Osteocyte (in vitro differentiated cells): ENCODE results near the gene CAPN11. TPM values are rescaled to one million over a fixed set of nuclear protein-coding genes. Genes with fewer than 3 reads are reported as not detected.
A peak's percentile ranks its signal among the peaks of the same experiment; 100 is the strongest.

Experiments used
- DNase-seq: peaks from one replicate; pipeline ENCODE4 v3.0.0; 2021; ENCODE audit warnings: mixed read lengths; ENCODE audit not compliant: unreplicated experiment; ENCODE audit errors: extremely low spot score
- H3K27ac Mint-ChIP-seq: one replicate; pipeline ENCODE4 v1.8.0; 2021; ENCODE audit warnings: mild to moderate bottlenecking, mixed read lengths; ENCODE audit not compliant: unreplicated experiment
- H3K27me3 Mint-ChIP-seq: one replicate; pipeline ENCODE4 v1.8.0; 2021; ENCODE audit warnings: mixed read lengths; ENCODE audit not compliant: unreplicated experiment
- H3K36me3 Mint-ChIP-seq: one replicate; pipeline ENCODE4 v1.8.0; 2021; ENCODE audit warnings: mixed read lengths; ENCODE audit not compliant: unreplicated experiment
- H3K4me1 Mint-ChIP-seq: one replicate; pipeline ENCODE4 v1.8.0; 2021; ENCODE audit warnings: mixed read lengths; ENCODE audit not compliant: unreplicated experiment
- H3K4me3 Mint-ChIP-seq: one replicate; pipeline ENCODE4 v1.8.0; 2021; ENCODE audit warnings: mild to moderate bottlenecking, moderate library complexity, mixed read lengths; ENCODE audit not compliant: unreplicated experiment
- H3K9me3 Mint-ChIP-seq: one replicate; pipeline ENCODE4 v1.8.0; 2021; ENCODE audit warnings: mixed read lengths; ENCODE audit not compliant: unreplicated experiment
- CTCF ChIP-seq: fragments of 200-600 bp; sonication (generic); IDR thresholded peaks from 2 replicates; pipeline ENCODE4 v1.5.0; 2021; ENCODE audit warnings: antibody characterized with exemption, mild to moderate bottlenecking, moderate library complexity
- total RNA-seq: library from RNA; stranded (reverse); gene quantifications from 2 replicates; pipeline ENCODE4 v1.2.1, GENCODE V29; 2021

Gene CAPN11
- total RNA-seq, 1 donor from 2014 or later: not detected

DNA sequence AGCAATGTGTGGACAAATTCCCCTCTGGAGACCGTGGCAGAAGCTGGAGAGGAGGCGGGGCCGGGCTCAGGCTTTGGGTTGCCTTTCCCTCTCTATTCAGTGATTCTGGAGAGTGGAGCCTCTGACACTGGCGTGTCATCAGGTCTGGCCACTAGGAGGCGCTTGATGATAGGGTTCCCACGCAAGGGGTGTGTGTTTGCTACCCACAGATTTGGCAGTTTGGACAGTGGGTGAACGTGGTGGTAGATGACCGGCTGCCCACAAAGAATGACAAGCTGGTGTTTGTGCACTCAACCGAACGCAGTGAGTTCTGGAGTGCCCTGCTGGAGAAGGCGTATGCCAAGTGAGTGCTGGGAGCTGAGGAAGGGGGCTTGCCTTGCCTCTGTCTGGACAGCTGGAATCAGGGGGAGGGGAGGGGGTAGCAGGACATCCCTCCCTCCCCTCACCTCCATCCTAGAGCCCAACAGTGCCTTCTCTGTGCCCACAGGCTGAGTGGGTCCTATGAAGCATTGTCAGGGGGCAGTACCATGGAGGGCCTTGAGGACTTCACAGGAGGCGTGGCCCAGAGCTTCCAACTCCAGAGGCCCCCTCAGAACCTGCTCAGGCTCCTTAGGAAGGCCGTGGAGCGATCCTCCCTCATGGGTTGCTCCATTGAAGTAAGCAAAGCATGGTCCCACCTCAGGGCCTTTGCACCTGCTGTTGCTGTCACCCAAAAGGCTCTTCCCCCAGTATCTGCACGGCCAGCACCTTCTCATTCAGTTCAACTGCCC lies 14.3 kb downstream of the CAPN11 start:
- Mint-ChIP-seq H3K9me3 (no peaks in the 10 kb centered on the region), H3K36me3 (no peaks in the 10 kb centered on the region), H3K27me3 (peaks cover 14% of the 10 kb centered on the region), H3K4me3 (no peak overlapping the region), H3K4me1 (peaks cover 9% of the 10 kb centered on the region), H3K27ac (no peak overlapping the region)
- peak; percentile 94 for TF ChIP-seq CTCF
- DNase-seq: peak; percentile 93

DNA sequence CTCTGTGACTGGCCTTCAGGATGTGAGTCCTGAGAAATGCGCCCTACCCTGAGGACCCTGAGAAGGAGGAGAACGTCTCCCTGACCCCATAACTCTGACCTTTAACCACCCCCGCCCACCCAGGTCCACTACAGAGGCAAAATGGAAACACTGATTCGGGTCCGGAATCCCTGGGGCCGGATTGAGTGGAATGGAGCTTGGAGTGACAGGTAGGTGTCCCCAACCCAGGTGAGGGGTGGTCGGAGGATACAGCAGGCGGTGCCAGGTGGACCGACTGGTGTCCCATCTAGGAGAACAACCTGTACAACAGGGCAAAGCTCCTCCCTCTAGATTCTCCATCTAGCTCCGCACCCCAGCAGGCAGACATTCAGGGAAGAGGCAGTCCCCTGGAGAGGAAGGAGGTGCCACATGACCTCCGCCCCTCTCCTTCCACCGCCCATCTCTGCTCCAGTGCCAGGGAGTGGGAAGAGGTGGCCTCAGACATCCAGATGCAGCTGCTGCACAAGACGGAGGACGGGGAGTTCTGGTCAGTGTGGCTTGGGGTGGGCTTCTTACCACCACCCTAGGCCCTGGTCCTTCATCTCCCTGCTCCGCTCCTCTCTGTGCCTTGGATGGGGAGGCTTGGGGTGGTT lies 17.6 kb downstream of the CAPN11 start:
- TF ChIP-seq CTCF: no peak
- H3K4me3 Mint-ChIP-seq: no peak overlapping the region
- no peak for DNase-seq
- H3K4me1 Mint-ChIP-seq: peaks cover 20% of the 10 kb centered on the region
- no peaks in the 10 kb centered on the region for H3K9me3 Mint-ChIP-seq
- no peak overlapping the region for H3K27ac Mint-ChIP-seq
- no peaks in the 10 kb centered on the region for H3K36me3 Mint-ChIP-seq
- peaks cover 1% of the 10 kb centered on the region for H3K27me3 Mint-ChIP-seq

DNA sequence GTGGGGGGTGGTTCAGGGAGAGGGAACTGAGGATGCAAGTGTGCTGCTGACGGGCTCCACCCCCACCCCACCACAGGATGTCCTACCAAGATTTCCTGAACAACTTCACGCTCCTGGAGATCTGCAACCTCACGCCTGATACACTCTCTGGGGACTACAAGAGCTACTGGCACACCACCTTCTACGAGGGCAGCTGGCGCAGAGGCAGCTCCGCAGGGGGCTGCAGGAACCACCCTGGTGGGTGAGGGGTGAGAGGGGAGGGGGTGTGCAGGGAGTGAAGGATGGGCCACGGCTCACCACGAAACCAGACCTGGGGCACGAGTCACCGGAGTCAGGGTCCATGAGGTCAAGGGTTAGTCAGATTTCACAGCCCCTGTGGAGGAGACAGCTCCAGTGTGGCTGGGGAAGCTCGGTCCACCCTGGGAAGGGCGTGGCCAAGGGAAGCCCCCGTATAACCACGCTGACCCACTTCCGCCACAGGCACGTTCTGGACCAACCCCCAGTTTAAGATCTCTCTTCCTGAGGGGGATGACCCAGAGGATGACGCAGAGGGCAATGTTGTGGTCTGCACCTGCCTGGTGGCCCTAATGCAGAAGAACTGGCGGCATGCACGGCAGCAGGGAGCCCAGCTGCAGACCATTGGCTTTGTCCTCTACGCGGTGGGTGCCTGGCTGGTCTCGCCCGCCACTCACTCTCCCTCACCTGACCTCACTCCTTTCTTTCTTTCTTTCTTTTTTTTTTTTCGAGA lies 18.3 kb downstream of the CAPN11 start:
- Mint-ChIP-seq H3K9me3 (no peaks in the 10 kb centered on the region), H3K4me1 (peaks cover 20% of the 10 kb centered on the region), H3K27ac (no peak overlapping the region), H3K4me3 (no peak overlapping the region), H3K27me3 (no peaks in the 10 kb centered on the region), H3K36me3 (no peaks in the 10 kb centered on the region)
- no peak for TF ChIP-seq CTCF
- no peak for DNase-seq

DNA sequence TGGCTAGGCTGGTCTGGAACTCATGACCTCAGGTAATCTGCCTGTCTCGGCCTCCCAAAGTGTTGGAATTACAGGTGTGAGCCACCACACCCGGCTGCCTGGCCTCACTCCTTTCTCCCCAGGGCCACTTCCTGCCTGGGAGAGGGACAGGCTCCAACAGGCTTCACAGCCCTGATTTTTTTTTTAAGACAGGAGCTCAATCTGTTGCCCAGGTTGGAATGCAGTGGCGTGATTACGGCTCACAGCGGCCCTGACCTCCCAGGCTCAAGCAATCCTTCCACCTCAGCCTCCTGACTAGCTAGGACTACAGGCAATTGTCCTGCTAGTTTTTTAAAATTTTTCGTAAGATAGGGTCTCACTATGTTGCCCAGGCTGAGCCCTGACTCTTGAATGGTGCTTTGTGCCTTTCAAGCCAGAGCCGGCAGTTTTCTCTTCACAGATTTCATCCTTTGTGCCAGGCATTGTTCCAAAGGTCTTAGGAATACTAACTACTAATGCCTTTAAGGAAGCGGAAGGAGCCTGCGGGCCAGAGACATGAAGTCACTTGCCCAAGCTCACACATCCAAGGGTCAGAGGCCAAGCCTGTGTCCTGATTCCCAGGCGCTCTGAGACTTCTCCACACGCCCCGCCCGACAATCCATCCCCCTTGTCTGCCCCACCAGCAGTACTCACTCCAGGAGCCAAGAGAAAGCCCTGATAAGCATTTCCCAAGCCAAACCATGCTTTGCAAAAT lies 19.2 kb downstream of the CAPN11 start:
- Mint-ChIP-seq H3K4me3 (no peak overlapping the region), H3K36me3 (no peaks in the 10 kb centered on the region), H3K27me3 (no peaks in the 10 kb centered on the region), H3K9me3 (no peaks in the 10 kb centered on the region), H3K4me1 (peaks cover 16% of the 10 kb centered on the region), H3K27ac (no peak overlapping the region)
- no peak for TF ChIP-seq CTCF
- DNase-seq: no peak
